ENCODE results near the gene TLN1. TPM values are rescaled to one million over a fixed set of nuclear protein-coding genes. Genes with fewer than 3 reads are reported as not detected.

Gene TLN1
- total RNA-seq, 1 donor from 2014 or later, result 226 TPM

DNA sequence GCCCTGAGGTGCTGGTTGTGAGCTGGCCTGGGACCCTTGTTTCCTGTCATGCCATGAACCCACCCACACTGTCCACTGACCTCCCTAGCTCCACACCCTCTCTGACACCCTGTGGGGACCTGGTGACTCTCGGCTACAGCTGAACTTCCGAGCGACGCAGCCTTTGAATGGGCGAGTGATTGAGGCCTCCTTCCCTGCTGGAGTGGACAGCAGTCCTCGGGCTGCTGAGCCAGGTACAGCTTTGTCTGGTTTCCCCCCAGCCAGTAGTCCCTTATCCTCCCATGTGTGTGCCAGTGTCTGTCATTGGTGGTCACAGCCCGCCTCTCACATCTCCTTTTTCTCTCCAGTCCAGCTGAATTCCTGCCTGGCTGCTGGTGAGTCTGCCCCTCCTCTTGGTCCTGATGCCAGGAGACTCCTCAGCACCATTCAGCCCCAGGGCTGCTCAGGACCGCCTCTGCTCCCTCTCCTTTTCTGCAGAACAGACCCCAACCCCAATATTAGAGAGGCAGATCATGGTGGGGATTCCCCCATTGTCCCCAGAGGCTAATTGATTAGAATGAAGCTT is 52.1 kb downstream of the TLN1 start:
- H3K4me3 Mint-ChIP-seq, result no peak overlapping the region
- no peak for DNase-seq (ENCODE audit: low spot score in 2 of 2, unreplicated experiment in 2 of 2)
- TF ChIP-seq, protein P1, sequence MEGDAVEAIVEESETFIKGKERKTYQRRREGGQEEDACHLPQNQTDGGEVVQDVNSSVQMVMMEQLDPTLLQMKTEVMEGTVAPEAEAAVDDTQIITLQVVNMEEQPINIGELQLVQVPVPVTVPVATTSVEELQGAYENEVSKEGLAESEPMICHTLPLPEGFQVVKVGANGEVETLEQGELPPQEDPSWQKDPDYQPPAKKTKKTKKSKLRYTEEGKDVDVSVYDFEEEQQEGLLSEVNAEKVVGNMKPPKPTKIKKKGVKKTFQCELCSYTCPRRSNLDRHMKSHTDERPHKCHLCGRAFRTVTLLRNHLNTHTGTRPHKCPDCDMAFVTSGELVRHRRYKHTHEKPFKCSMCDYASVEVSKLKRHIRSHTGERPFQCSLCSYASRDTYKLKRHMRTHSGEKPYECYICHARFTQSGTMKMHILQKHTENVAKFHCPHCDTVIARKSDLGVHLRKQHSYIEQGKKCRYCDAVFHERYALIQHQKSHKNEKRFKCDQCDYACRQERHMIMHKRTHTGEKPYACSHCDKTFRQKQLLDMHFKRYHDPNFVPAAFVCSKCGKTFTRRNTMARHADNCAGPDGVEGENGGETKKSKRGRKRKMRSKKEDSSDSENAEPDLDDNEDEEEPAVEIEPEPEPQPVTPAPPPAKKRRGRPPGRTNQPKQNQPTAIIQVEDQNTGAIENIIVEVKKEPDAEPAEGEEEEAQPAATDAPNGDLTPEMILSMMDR (IDR thresholded peaks at IDR 0.05; ENCODE audit: unreplicated experiment), result no peak
- H3K9me3 Mint-ChIP-seq, result no peaks in the 10 kb centered on the region
- H3K36me3 Mint-ChIP-seq, result peaks cover 23% of the 10 kb centered on the region
- H3K27me3 Mint-ChIP-seq (ENCODE audit: low read depth), result no peaks in the 10 kb centered on the region
- peaks cover 4% of the 10 kb centered on the region for H3K4me1 Mint-ChIP-seq
- H3K27ac Mint-ChIP-seq, result no peak overlapping the region

DNA sequence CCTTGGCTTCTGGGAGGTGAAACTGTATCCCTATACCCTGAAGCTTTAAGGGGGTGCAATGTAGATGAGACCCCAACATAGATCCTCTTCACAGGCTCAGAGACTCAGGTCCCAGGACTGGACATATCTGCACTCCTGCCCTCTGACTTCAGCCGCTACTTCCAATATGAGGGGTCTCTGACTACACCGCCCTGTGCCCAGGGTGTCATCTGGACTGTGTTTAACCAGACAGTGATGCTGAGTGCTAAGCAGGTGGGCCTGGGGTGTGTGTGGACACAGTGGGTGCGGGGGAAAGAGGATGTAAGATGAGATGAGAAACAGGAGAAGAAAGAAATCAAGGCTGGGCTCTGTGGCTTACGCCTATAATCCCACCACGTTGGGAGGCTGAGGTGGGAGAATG is 52.9 kb downstream of the TLN1 start:
- no peak overlapping the region for H3K4me3 Mint-ChIP-seq
- no peaks in the 10 kb centered on the region for H3K27me3 Mint-ChIP-seq (ENCODE audit: low read depth)
- no peaks in the 10 kb centered on the region for H3K9me3 Mint-ChIP-seq
- peaks cover 7% of the 10 kb centered on the region for H3K4me1 Mint-ChIP-seq
- H3K27ac Mint-ChIP-seq, result no peak overlapping the region
- no peak for DNase-seq (ENCODE audit: low spot score in 2 of 2, unreplicated experiment in 2 of 2)
- H3K36me3 Mint-ChIP-seq, result peaks cover 19% of the 10 kb centered on the region
- TF ChIP-seq, protein P1 (IDR thresholded peaks at IDR 0.05; ENCODE audit: unreplicated experiment), result no peak

DNA sequence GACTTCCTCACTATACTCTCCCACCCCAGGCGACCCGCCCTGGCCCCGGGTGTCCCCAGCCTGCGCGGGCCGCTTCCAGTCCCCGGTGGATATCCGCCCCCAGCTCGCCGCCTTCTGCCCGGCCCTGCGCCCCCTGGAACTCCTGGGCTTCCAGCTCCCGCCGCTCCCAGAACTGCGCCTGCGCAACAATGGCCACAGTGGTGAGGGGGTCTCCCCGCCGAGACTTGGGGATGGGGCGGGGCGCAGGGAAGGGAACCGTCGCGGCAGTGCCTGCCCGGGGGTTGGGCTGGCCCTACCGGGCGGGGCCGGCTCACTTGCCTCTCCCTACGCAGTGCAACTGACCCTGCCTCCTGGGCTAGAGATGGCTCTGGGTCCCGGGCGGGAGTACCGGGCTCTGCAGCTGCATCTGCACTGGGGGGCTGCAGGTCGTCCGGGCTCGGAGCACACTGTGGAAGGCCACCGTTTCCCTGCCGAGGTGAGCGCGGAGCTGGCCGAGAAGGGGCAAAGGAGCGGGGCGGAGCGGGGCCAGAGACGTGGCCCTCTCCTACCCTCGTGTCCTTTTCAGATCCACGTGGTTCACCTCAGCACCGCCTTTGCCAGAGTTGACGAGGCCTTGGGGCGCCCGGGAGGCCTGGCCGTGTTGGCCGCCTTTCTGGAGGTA is 56.1 kb downstream of the TLN1 start:
- DNase-seq (ENCODE audit: low spot score in 2 of 2, unreplicated experiment in 2 of 2), result peak; percentile 84 to 87
- peak overlapping the region; percentile 69 for H3K27ac Mint-ChIP-seq
- no peaks in the 10 kb centered on the region for H3K9me3 Mint-ChIP-seq
- H3K27me3 Mint-ChIP-seq (ENCODE audit: low read depth), result no peaks in the 10 kb centered on the region
- peaks cover 7% of the 10 kb centered on the region for H3K4me1 Mint-ChIP-seq
- H3K36me3 Mint-ChIP-seq, result no peaks in the 10 kb centered on the region
- peak overlapping the region; percentile 70 for H3K4me3 Mint-ChIP-seq
- TF ChIP-seq, protein P1 (IDR thresholded peaks at IDR 0.05; ENCODE audit: unreplicated experiment), result no peak

DNA sequence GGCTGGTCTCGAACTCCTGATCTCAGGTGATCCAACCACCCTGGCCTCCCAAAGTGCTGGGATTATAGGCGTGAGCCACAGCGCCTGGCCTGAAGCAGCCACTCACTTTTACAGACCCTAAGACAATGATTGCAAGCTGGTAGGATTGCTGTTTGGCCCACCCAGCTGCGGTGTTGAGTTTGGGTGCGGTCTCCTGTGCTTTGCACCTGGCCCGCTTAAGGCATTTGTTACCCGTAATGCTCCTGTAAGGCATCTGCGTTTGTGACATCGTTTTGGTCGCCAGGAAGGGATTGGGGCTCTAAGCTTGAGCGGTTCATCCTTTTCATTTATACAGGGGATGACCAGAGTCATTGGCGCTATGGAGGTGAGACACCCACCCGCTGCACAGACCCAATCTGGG is 56.8 kb downstream of the TLN1 start:
- H3K4me3 Mint-ChIP-seq, result peak overlapping the region; percentile 70
- peak overlapping the region; percentile 34 for H3K27ac Mint-ChIP-seq
- no peaks in the 10 kb centered on the region for H3K9me3 Mint-ChIP-seq
- TF ChIP-seq, protein P1 (IDR thresholded peaks at IDR 0.05; ENCODE audit: unreplicated experiment), result no peak
- H3K36me3 Mint-ChIP-seq, result no peaks in the 10 kb centered on the region
- no peaks in the 10 kb centered on the region for H3K27me3 Mint-ChIP-seq (ENCODE audit: low read depth)
- no peak for DNase-seq (ENCODE audit: low spot score in 2 of 2, unreplicated experiment in 2 of 2)
- peaks cover 7% of the 10 kb centered on the region for H3K4me1 Mint-ChIP-seq

DNA sequence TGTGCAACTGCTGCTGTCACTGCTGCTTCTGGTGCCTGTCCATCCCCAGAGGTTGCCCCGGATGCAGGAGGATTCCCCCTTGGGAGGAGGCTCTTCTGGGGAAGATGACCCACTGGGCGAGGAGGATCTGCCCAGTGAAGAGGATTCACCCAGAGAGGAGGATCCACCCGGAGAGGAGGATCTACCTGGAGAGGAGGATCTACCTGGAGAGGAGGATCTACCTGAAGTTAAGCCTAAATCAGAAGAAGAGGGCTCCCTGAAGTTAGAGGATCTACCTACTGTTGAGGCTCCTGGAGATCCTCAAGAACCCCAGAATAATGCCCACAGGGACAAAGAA is 58.0 kb downstream of the TLN1 start:
- TF ChIP-seq, protein P1 (IDR thresholded peaks at IDR 0.05; ENCODE audit: unreplicated experiment), result no peak
- peak overlapping the region; percentile 70 for H3K4me3 Mint-ChIP-seq
- H3K9me3 Mint-ChIP-seq, result no peaks in the 10 kb centered on the region
- no peaks in the 10 kb centered on the region for H3K36me3 Mint-ChIP-seq
- H3K4me1 Mint-ChIP-seq, result peaks cover 13% of the 10 kb centered on the region
- no peak overlapping the region for H3K27ac Mint-ChIP-seq
- DNase-seq (ENCODE audit: low spot score in 2 of 2, unreplicated experiment in 2 of 2), result no peak
- no peaks in the 10 kb centered on the region for H3K27me3 Mint-ChIP-seq (ENCODE audit: low read depth)

All from mesothelial cell of epicardium (in vitro differentiated cells).